ENCODE results near the gene PARD3.
"Not testable (repeated sequence)": the region's sequence is repeated elsewhere in the genome, so short reads cannot be mapped to it uniquely, and the experiment has no call there.

PARD3 gene

GRCh38 chr10:34382626-34383025 is 432.5 kb downstream of the PARD3 start:
- DNase-seq (ENCODE audit: low spot score) = no peak

GRCh38 chr10:34380856-34381255 is 434.2 kb downstream of the PARD3 start:
- no peak for DNase-seq (ENCODE audit: low spot score)

GRCh38 chr10:34378297-34378696 is 436.8 kb downstream of the PARD3 start:
- DNase-seq (ENCODE audit: low spot score) = no peak

DNA sequence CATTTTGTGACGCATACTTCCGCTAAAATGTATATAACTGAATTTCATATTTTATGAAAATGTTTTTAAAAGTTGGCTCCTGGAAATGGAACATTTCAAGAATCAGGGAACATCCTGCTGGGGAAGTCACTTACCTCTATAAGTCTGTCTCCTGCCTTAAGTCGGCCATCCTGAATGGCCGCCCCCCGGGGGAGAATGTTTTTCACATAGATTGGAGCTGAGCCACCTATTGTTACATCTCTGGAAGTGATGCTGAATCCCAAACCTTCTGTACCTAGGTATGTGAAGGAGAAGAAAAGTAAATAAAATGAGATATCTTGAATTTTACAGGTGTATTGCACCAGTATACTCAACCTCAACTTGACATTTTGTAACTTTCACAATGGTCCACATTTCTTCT is 437.3 kb downstream of the PARD3 start:
- no peak for DNase-seq (ENCODE audit: low spot score)

- DNase-seq (ENCODE audit: low spot score) = no peak
These were observed 440.6 kb downstream of the PARD3 start for GRCh38 chr10:34374356-34375045.

GRCh38 chr10:34373211-34373610 is 441.9 kb downstream of the PARD3 start:
- peak; percentile 29 for DNase-seq (ENCODE audit: low spot score)

DNA sequence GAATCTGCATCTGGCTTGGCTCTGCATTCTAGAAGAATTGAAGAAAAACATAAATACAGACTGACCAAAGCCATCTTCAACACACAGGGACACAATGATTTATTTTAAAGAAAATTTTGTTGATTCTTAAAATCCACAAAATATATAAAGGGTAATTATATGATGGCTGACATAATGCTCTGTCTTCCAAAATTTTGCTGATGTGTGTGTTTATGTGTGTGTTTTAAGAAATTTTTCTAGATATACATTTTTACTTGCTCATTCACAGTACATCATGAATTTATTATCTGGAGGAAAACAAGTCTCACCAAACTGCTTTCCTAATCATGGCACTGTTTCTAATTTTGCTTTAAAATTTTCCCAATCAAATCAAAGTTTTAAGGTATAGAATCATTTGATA is 442.6 kb downstream of the PARD3 start:
- DNase-seq (ENCODE audit: low spot score) = no peak

DNA sequence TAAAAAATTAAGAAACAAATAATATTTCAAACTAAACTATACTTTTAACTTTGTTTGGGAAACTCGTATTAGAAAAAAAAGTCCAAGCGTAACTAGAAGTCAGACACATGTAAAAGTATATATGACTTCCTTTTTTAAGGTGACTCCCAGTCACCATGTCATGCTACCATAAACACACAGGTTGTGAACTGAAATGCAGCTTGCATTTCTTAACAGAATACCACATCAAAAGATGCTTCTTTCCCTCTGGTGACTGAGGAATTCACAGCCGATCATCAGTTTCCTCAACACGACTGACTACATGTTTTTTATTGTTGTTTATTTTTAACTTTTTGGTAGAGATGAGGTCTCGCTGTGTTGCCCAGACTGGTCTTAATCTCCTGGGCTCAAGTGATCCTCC is 445.0 kb downstream of the PARD3 start:
- DNase-seq (ENCODE audit: low spot score) = no peak

- no peak for DNase-seq (ENCODE audit: low spot score)
These were observed 446.0 kb downstream of the PARD3 start for GRCh38 chr10:34369120-34369519.

DNA sequence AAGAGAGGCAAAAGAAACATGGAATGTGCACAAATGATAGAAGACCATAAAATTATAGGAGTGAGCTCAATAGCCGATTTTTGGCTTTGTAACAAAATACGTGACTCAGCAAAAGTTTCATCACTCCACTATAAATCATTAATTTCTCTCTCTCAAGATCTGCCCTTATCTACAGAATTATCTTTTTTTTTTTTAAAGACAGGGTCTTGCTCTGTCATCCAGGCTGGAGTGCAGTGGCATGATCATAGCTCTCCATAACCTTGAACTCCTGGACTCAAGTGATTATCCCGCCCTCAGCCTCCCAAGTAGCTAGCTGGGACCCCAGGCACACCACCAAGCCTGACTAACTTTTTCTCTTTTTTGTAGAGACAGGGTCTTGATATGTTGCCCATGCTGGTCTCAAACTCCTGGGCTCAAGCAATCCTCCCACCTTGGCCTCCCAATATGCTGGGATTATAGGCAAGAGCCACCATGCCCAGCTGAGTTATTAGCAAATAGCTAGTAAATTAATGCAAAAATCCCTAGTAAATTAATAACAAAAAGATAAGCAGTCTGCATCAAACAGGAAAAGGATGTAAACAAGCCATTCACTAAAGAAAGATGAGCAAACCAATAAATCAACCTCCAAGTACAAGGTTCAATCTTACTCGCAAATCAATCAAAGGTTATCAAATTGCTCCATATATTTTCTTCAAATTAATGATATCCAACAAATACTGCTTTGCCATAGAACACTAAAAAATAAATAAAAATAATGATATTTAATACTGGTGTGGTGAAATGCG is 450.7 kb downstream of the PARD3 start:
- no peak for DNase-seq (ENCODE audit: low spot score)

- DNase-seq (ENCODE audit: low spot score) = no peak
These were observed 454.1 kb downstream of the PARD3 start for GRCh38 chr10:34360984-34361383.

GRCh38 chr10:34359435-34359813 is 455.7 kb downstream of the PARD3 start:
- DNase-seq (ENCODE audit: low spot score) = no peak

- no peak for DNase-seq (ENCODE audit: low spot score)
These were observed 456.2 kb downstream of the PARD3 start for GRCh38 chr10:34358729-34359434.

- DNase-seq (ENCODE audit: low spot score) = no peak
These were observed 458.6 kb downstream of the PARD3 start for GRCh38 chr10:34356463-34356862.

GRCh38 chr10:34353530-34353929 is 461.6 kb downstream of the PARD3 start:
- not testable (repeated sequence) for DNase-seq (ENCODE audit: low spot score)

DNA sequence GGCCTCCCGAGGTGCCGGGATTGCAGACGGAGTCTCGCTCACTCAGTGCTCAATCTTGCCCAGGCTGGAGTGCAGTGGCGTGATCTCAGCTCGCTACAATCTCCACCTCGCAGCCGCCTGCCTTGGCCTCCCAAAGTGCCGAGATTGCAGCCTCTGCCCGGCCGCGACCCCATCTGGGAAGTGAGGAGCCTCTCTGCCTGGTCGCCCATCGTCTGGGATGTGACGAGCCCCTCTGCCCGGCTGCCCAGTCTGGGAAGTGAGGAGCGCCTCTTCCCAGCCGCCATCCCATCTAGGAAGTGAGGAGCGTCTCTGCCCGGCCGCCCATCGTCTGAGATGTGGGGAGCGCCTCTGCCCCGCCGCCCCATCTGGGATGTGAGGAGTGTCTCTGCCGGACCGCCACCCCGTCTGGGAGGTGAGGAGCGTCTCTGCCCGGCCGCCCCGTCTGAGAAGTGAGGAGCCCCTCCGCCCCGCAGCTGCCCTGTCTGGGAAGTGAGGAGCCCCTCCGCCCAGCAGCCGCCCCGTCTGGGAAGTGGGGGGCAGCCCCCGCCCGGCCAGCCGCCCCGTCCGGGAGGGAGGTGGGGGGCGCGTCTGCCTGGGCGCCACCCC is 462.4 kb downstream of the PARD3 start:
- DNase-seq (ENCODE audit: low spot score) = not testable (repeated sequence)

DNA sequence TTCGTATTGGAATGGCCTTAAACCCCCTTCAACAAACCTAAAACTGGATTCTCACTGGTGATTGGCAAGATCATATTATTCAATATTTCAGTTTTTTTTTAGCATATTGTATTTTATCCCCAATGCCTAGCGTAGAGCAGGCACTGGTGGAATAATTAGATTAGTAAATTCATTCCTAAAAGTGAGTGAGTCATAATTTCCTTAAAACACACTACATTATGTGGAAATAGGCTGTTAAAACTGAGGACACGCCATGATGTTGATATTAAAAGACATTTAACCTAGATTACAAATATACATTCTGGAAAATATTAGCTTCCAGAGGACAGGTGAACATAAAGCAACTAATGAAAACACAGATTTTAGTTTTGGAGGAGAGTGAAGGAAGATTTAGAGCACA is 463.9 kb downstream of the PARD3 start:
- no peak for DNase-seq (ENCODE audit: low spot score)

GRCh38 chr10:34348917-34349485 is 466.1 kb downstream of the PARD3 start:
- DNase-seq (ENCODE audit: low spot score) = no peak

DNA sequence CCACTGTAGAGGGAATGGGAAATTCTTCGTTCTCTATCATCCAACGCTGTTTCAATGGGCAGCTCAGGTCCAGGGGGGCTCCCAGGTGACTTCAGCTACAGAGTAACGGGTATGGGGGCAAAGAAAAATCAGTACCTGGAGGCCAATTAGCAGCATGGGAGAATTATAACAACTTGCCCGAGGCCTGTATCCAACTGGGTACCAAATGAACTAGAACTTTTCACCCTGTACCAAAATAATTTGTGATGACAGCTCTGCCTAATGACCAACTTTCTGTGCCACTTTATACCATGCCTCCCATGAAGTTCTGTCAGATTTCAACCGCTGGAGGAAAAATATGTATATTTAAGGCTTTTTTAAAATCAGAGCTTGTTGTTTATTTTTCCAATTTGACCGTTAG is 467.1 kb downstream of the PARD3 start:
- no peak for DNase-seq (ENCODE audit: low spot score)

DNA sequence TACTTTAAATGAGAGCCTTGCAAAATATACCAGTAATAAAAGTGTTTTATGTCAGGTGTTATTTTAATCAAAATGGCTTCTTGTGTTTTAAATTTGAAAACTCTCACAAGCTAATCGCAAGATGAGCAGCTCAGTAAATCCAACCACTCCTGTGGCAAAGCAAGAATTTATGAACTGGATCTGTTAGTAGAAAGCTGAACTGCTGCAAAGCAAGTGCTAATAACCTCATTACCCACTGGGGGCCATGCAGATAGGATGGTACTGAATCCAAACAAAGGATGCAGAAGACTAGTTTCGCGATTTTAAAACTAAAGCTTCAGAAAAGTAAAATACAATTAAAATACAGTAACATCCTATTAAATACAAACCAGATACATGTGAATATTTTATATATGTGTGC is 468.0 kb downstream of the PARD3 start:
- no peak for DNase-seq (ENCODE audit: low spot score)

- DNase-seq (ENCODE audit: low spot score) = no peak
These were observed 468.5 kb downstream of the PARD3 start for GRCh38 chr10:34346516-34347100.

DNA sequence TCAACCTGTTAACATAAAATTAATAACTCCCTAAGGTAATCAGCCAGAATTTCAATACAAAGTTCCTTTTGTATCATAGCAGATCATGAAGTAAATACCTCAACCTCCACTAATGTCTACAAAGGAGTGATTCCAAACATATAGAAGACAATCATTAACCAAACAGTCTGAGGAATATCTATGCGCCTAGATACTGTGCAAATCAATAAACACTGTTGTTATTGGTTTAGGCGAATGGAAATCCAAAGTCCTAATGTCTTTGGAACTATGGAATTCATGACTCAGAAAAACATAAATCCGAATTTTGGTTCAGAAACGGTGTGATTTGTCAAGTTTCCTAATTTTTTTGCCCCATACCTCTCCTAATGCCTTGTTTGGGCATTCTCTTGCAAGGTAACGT is 469.7 kb downstream of the PARD3 start:
- no peak for DNase-seq (ENCODE audit: low spot score)
